SU-DHL-6 (cell line): ENCODE data around the gene DRAP1.

ENCODE experiments used
- H2AFZ ChIP-seq: fragments of 200-600 bp; sonication (generic); 2 replicates; pipeline ENCODE4 v1.6.1; 2014; ENCODE audit warnings: low read depth, mild to moderate bottlenecking, moderate library complexity, mixed read lengths, antibody characterized with exemption, low read length; ENCODE audit not compliant: severe bottlenecking
- H3F3A ChIP-seq: fragments of 200-600 bp; shearing (Covaris generic); 2 replicates; pipeline ENCODE4 v1.6.0; 2016; ENCODE audit warnings: antibody characterized with exemption, mild to moderate bottlenecking; ENCODE audit not compliant: insufficient read depth
- H3K27ac ChIP-seq: fragments of 200-600 bp; sonication (generic); 2 replicates; pipeline ENCODE4 v1.5.1; 2016; ENCODE audit warnings: low read depth, mild to moderate bottlenecking, low read length, moderate library complexity, mixed read lengths
- H3K27me3 ChIP-seq: fragments of 200-600 bp; sonication (generic), shearing (Covaris generic); 2 replicates; pipeline ENCODE4 v1.6.0; 2014; ENCODE audit warnings: mild to moderate bottlenecking, low read length
- H3K36me3 ChIP-seq: fragments of 200-600 bp; sonication (generic); 2 replicates; pipeline ENCODE4 v1.6.1; 2014; ENCODE audit warnings: mild to moderate bottlenecking, low read length, mixed read lengths
- H3K4me2 ChIP-seq: fragments of 300-600, 200-600 bp; shearing (Covaris generic), sonication (generic); 2 replicates; pipeline ENCODE4 v1.6.0; 2014; ENCODE audit warnings: low read length, low read depth, mild to moderate bottlenecking; ENCODE audit not compliant: poor library complexity, severe bottlenecking
- H3K4me3 ChIP-seq: fragments of 200-600 bp; sonication (generic); 2 replicates; pipeline ENCODE4 v1.5.1; 2014; ENCODE audit warnings: antibody characterized with exemption, low read length, mild to moderate bottlenecking, mixed read lengths; ENCODE audit not compliant: insufficient read depth, poor library complexity, severe bottlenecking
- H3K79me2 ChIP-seq: fragments of 200-600 bp; sonication (generic); 2 replicates; pipeline ENCODE4 v1.6.1; 2014; ENCODE audit warnings: mild to moderate bottlenecking, low read length, moderate library complexity; ENCODE audit not compliant: insufficient read depth
- H3K9ac ChIP-seq: fragments of 200-600 bp; sonication (generic); 2 replicates; pipeline ENCODE4 v1.7.0; 2014; ENCODE audit warnings: mild to moderate bottlenecking, low read length
- H3K9me2 ChIP-seq: fragments of 200-600 bp; sonication (generic); replicated peaks from 2 replicates; pipeline ENCODE4 v1.6.1; 2014; ENCODE audit warnings: low read length; ENCODE audit not compliant: insufficient read depth
- H3K9me3 ChIP-seq: fragments of 200-600 bp; sonication (generic); 2 replicates; pipeline ENCODE4 v1.6.1; 2014; ENCODE audit warnings: low read length, mixed read lengths; ENCODE audit not compliant: insufficient read depth
- H4K20me1 ChIP-seq: fragments of 200-600 bp; sonication (generic); 2 replicates; pipeline ENCODE4 v1.6.1; 2014; ENCODE audit warnings: low read depth, mild to moderate bottlenecking, antibody characterized with exemption, low read length, moderate library complexity, mixed read lengths
- CTCF ChIP-seq: fragments of 200-600 bp; sonication (generic); IDR thresholded peaks from one replicate; pipeline ENCODE4 v1.5.1; 2017; ENCODE audit warnings: antibody characterized with exemption, mild to moderate bottlenecking, low read length, moderate library complexity; ENCODE audit not compliant: insufficient read depth, poor library complexity, severe bottlenecking
- EZH2phosphoT487 ChIP-seq: fragments of 200-600 bp; sonication (generic), shearing (Covaris generic); conservative IDR thresholded peaks from 2 replicates; pipeline ENCODE4 v1.6.1; 2018; ENCODE audit warnings: mild to moderate bottlenecking, antibody characterized with exemption, low read length, moderate library complexity, mixed read lengths

Gene DRAP1

GRCh38 chr11:65903715-65904114 lies 15.5 kb upstream of the DRAP1 start:
- no peaks in the 10 kb centered on the region for H3K79me2 ChIP-seq
- H3K9ac ChIP-seq: no peak overlapping the region
- H3F3A ChIP-seq: no peaks in the 10 kb centered on the region
- H3K27me3 ChIP-seq: no peaks in the 10 kb centered on the region
- no peaks in the 10 kb centered on the region for H4K20me1 ChIP-seq
- no peaks in the 10 kb centered on the region for H3K9me3 ChIP-seq
- no peak overlapping the region for H2AFZ ChIP-seq
- no peak overlapping the region for H3K27ac ChIP-seq
- no peak overlapping the region for H3K4me2 ChIP-seq
- no peaks in the 10 kb centered on the region for H3K36me3 ChIP-seq
- H3K9me2 ChIP-seq: no peaks in the 10 kb centered on the region
- TF ChIP-seq CTCF: no peak
- TF ChIP-seq EZH2phosphoT487: no peak
- H3K4me3 ChIP-seq: no peak overlapping the region

GRCh38 chr11:65906602-65907001 lies 12.6 kb upstream of the DRAP1 start:
- H3F3A ChIP-seq: no peaks in the 10 kb centered on the region
- H3K79me2 ChIP-seq: no peaks in the 10 kb centered on the region
- no peaks in the 10 kb centered on the region for H4K20me1 ChIP-seq
- H3K9me3 ChIP-seq: no peaks in the 10 kb centered on the region
- no peak overlapping the region for H3K9ac ChIP-seq
- no peak overlapping the region for H3K4me2 ChIP-seq
- H2AFZ ChIP-seq: no peak overlapping the region
- no peak overlapping the region for H3K4me3 ChIP-seq
- no peak for TF ChIP-seq CTCF
- no peak for TF ChIP-seq EZH2phosphoT487
- no peaks in the 10 kb centered on the region for H3K9me2 ChIP-seq
- no peaks in the 10 kb centered on the region for H3K27me3 ChIP-seq
- H3K27ac ChIP-seq: no peak overlapping the region
- H3K36me3 ChIP-seq: no peaks in the 10 kb centered on the region

GRCh38 chr11:65907878-65908277 lies 11.3 kb upstream of the DRAP1 start:
- TF ChIP-seq CTCF: no peak
- Histone ChIP-seq H3K9me2 (no peaks in the 10 kb centered on the region), H2AFZ (no peak overlapping the region), H4K20me1 (no peaks in the 10 kb centered on the region), H3K9me3 (no peaks in the 10 kb centered on the region), H3F3A (no peaks in the 10 kb centered on the region), H3K4me2 (no peak overlapping the region), H3K9ac (no peak overlapping the region), H3K36me3 (no peaks in the 10 kb centered on the region), H3K27ac (no peak overlapping the region), H3K4me3 (no peak overlapping the region), H3K79me2 (no peaks in the 10 kb centered on the region), H3K27me3 (no peaks in the 10 kb centered on the region)
